ENCODE data around the gene NUP93. TPM values are rescaled to one million over a fixed set of nuclear protein-coding genes. Genes with fewer than 3 reads are reported as not detected.

Gene NUP93
- total and polyA plus RNA-seq, 2 experiments from 2014 or later: 23.5 to 35.7 TPM

- H3K79me2 ChIP-seq: peaks cover 34% of the 10 kb centered on the region
- H3K27ac ChIP-seq: no peak overlapping the region
- H3K36me3 ChIP-seq (replicated peaks; ENCODE audit: insufficient read depth, low read depth): no peaks in the 10 kb centered on the region
- H3K27me3 ChIP-seq: no peaks in the 10 kb centered on the region
- peak; percentile 25 for DNase-seq (ENCODE audit: low spot score)
- TF ChIP-seq EZH2 (IDR thresholded peaks at IDR 0.05; ENCODE audit: borderline replicate concordance) (no peak), EZH2phosphoT487 (IDR thresholded peaks at IDR 0.05; ENCODE audit: low read depth, severe bottlenecking, unreplicated experiment) (no peak), CTCF (IDR thresholded peaks at IDR 0.05; ENCODE audit: poor library complexity) (no peak)
- H3K4me3 ChIP-seq: no peak overlapping the region
- no peak overlapping the region for H2AFZ ChIP-seq
- H4K20me1 ChIP-seq (ENCODE audit: insufficient read depth, poor library complexity, severe bottlenecking): no peaks in the 10 kb centered on the region
- 56% methylated on average over 5 of the region's 5 CpGs for WGBS (ENCODE audit: low lambda C conversion rate, missing lambda C conversion rate)
- no peaks in the 10 kb centered on the region for H3K9me2 ChIP-seq (replicated peaks; ENCODE audit: insufficient read depth)
- no peak overlapping the region for H3K4me2 ChIP-seq
- H3K9me3 ChIP-seq (ENCODE audit: low read depth): no peaks in the 10 kb centered on the region
- peaks cover 17% of the 10 kb centered on the region for H3K4me1 ChIP-seq (ENCODE audit: insufficient read depth)
Observed at GRCh38 chr16:56744996-56745640, 15.2 kb downstream of the NUP93 start.

- no peak for DNase-seq (ENCODE audit: low spot score)
- Histone ChIP-seq H3K4me3 (no peak overlapping the region), H4K20me1 (ENCODE audit: insufficient read depth, poor library complexity, severe bottlenecking) (no peaks in the 10 kb centered on the region), H3K9me2 (replicated peaks; ENCODE audit: insufficient read depth) (no peaks in the 10 kb centered on the region), H3K4me2 (no peak overlapping the region), H3K9me3 (ENCODE audit: low read depth) (no peaks in the 10 kb centered on the region), H3K27me3 (no peaks in the 10 kb centered on the region), H3K4me1 (ENCODE audit: insufficient read depth) (peaks cover 7% of the 10 kb centered on the region), H3K36me3 (replicated peaks; ENCODE audit: insufficient read depth, low read depth) (no peaks in the 10 kb centered on the region), H3K79me2 (peaks cover 31% of the 10 kb centered on the region), H3K27ac (no peak overlapping the region), H2AFZ (no peak overlapping the region)
- 84% methylated on average over 1 of the region's 1 CpG for WGBS (ENCODE audit: low lambda C conversion rate, missing lambda C conversion rate)
- TF ChIP-seq CTCF (IDR thresholded peaks at IDR 0.05; ENCODE audit: poor library complexity): no peak
- no peak for TF ChIP-seq EZH2 (IDR thresholded peaks at IDR 0.05; ENCODE audit: borderline replicate concordance)
- no peak for TF ChIP-seq EZH2phosphoT487 (IDR thresholded peaks at IDR 0.05; ENCODE audit: low read depth, severe bottlenecking, unreplicated experiment)
Observed at GRCh38 chr16:56747486-56748045, 17.6 kb downstream of the NUP93 start.

GRCh38 chr16:56748191-56748590, 18.3 kb downstream of the NUP93 start:
- H3K36me3 ChIP-seq (replicated peaks; ENCODE audit: insufficient read depth, low read depth): no peaks in the 10 kb centered on the region
- no peaks in the 10 kb centered on the region for H3K9me3 ChIP-seq (ENCODE audit: low read depth)
- no peak for TF ChIP-seq EZH2phosphoT487 (IDR thresholded peaks at IDR 0.05; ENCODE audit: low read depth, severe bottlenecking, unreplicated experiment)
- TF ChIP-seq CTCF (IDR thresholded peaks at IDR 0.05; ENCODE audit: poor library complexity): no peak
- TF ChIP-seq EZH2 (IDR thresholded peaks at IDR 0.05; ENCODE audit: borderline replicate concordance): no peak
- no peaks in the 10 kb centered on the region for H3K27me3 ChIP-seq
- H4K20me1 ChIP-seq (ENCODE audit: insufficient read depth, poor library complexity, severe bottlenecking): no peaks in the 10 kb centered on the region
- no peak overlapping the region for H3K4me2 ChIP-seq
- no peak for DNase-seq (ENCODE audit: low spot score)
- peaks cover 7% of the 10 kb centered on the region for H3K4me1 ChIP-seq (ENCODE audit: insufficient read depth)
- 69% methylated on average over 10 of the region's 10 CpGs for WGBS (ENCODE audit: low lambda C conversion rate, missing lambda C conversion rate)
- H3K9me2 ChIP-seq (replicated peaks; ENCODE audit: insufficient read depth): no peaks in the 10 kb centered on the region
- no peak overlapping the region for H2AFZ ChIP-seq
- peaks cover 31% of the 10 kb centered on the region for H3K79me2 ChIP-seq
- no peak overlapping the region for H3K27ac ChIP-seq
- H3K4me3 ChIP-seq: no peak overlapping the region

All from hepatocyte (in vitro differentiated cells).